SK-N-SH (cell line): Measurements from ENCODE around the gene RGS10.
A peak's percentile ranks its signal among the peaks of the same experiment; 100 is the strongest.

ENCODE experiments used
- CTCF ChIP-seq: fragments of 200-600 bp; sonication (generic); IDR thresholded peaks from 2 replicates; pipeline ENCODE4 v1.6.1; 2017; ENCODE audit warnings: antibody characterized with exemption, mild to moderate bottlenecking, moderate library complexity
- EP300 ChIP-seq, 2 experiments: IDR thresholded peaks; 2 replicates each; pipeline versions ENCODE4 v1.4.0 to v1.6.1; 2012; ENCODE audit warnings: borderline replicate concordance in 1 of 2, low read depth in 1 of 2, low read length in 1 of 2
- EZH2phosphoT487 ChIP-seq: fragments of 200-600 bp; sonication (generic); IDR thresholded peaks from 2 replicates; pipeline ENCODE4 v1.6.1; 2017; ENCODE audit warnings: low read depth, mixed run types, mild to moderate bottlenecking, antibody characterized with exemption, moderate library complexity, borderline replicate concordance
- FOXM1 ChIP-seq: IDR thresholded peaks from 2 replicates; pipeline ENCODE4 v1.4.0; 2012; ENCODE audit warnings: low read depth, mild to moderate bottlenecking
- MAX ChIP-seq: IDR thresholded peaks from 2 replicates; pipeline ENCODE4 v1.4.0; 2012; ENCODE audit warnings: low read depth
- PBX3 ChIP-seq: IDR thresholded peaks from 2 replicates; pipeline ENCODE4; 2012
- POLR2AphosphoS5 ChIP-seq: IDR thresholded peaks from 2 replicates; pipeline ENCODE4 v1.6.1; 2012; ENCODE audit warnings: low read depth, low read length
- REST ChIP-seq: IDR thresholded peaks from 2 replicates; pipeline ENCODE4 v1.6.1; 2012; ENCODE audit warnings: mild to moderate bottlenecking, low read depth, low read length, moderate library complexity
- RFX5 ChIP-seq: IDR thresholded peaks from 2 replicates; pipeline ENCODE4 v1.6.1; 2012; ENCODE audit warnings: mild to moderate bottlenecking, improper control_type of control experiment, low read length
- SIN3A ChIP-seq: IDR thresholded peaks from 2 replicates; pipeline ENCODE4 v1.6.1; 2012; ENCODE audit warnings: low read depth, mild to moderate bottlenecking, low read length, moderate library complexity, borderline replicate concordance
- SMC3 ChIP-seq: IDR thresholded peaks from 2 replicates; pipeline ENCODE4 v1.6.1; 2012; ENCODE audit warnings: low read depth, low read length, improper control_type of control experiment
- TAF1 ChIP-seq: IDR thresholded peaks from 2 replicates; pipeline ENCODE4 v1.6.1; 2012; ENCODE audit warnings: low read depth, mild to moderate bottlenecking, low read length, moderate library complexity, borderline replicate concordance
- USF1 ChIP-seq: IDR thresholded peaks from 2 replicates; pipeline ENCODE4 v1.4.0; 2012; ENCODE audit warnings: low read depth, borderline replicate concordance
- USF2 ChIP-seq: fragments of 150-350 bp; IDR thresholded peaks from 2 replicates; pipeline ENCODE4 v1.6.1; 2017; ENCODE audit warnings: antibody characterized with exemption, low read length, low read depth, borderline replicate concordance

- TF ChIP-seq CTCF (no peak), TAF1 (no peak), EZH2phosphoT487 (no peak), PBX3 (0 out of 2 replicates have a peak, but pooled peaks have one; percentile 9), RFX5 (no peak), FOXM1 (no peak), REST (no peak), MAX (no peak), USF1 (no peak), SMC3 (no peak), SIN3A (no peak), USF2 (no peak), POLR2AphosphoS5 (no peak), EP300 (IDR thresholded peaks at IDR 0.05; ENCODE audit: borderline replicate concordance in 1 of 2, low read depth in 1 of 2, low read length in 1 of 2) (peak in 1 of 2 experiments; percentile 55; a peak in 2 of 4 replicates)
Measured at GRCh38 chr10:119531067-119531466, 11.5 kb downstream of the RGS10 start.
